Caco-2 (cell line): ENCODE results near the gene KLHL17. TPM values are rescaled to one million over a fixed set of nuclear protein-coding genes. Genes with fewer than 3 reads are reported as not detected.

Source experiments
- BruUV-seq: library from RNA; stranded (reverse); fragments of 400-500 nt; replicated peaks from 2 replicates; lab custom pipeline; 2021; lab: Mats Ljungman, UMichigan
- CTCF ChIA-PET: fragments of 300-600 bp; sonication (Branson Sonifier 250); formaldehyde crosslinking; loops from one replicate; lab custom pipeline; 2022; ENCODE audit warnings: antibody characterized with exemption; lab: Charles Lee
- POLR2A ChIA-PET: fragments of 300-600 bp; sonication (Branson Sonifier 250); formaldehyde crosslinking; loops from one replicate; lab custom pipeline; 2022; ENCODE audit warnings: antibody characterized with exemption; lab: Charles Lee
- DNase-seq, 2 experiments: peaks; one replicate each; pipeline versions ENCODE4 v3.0.0 to v3.0.0-alpha.2; 2020 to 2022
- H3K27me3 ChIP-seq: replicated peaks from 2 replicates; pipeline ENCODE4 v1.6.0; 2011; ENCODE audit warnings: low read length; ENCODE audit not compliant: control insufficient read depth, insufficient read depth
- H3K36me3 ChIP-seq: 2 replicates; pipeline ENCODE4 v1.5.1; 2011; ENCODE audit warnings: low read length; ENCODE audit not compliant: control insufficient read depth, insufficient read depth
- H3K4me1 ChIP-seq: fragments of 250-450 bp; sonication (Bioruptor Pico); 2 replicates; pipeline ENCODE4 v1.5.1; 2020; ENCODE audit warnings: mild to moderate bottlenecking
- H3K4me3 ChIP-seq: 2 replicates; pipeline ENCODE4 v1.5.1; 2011; ENCODE audit warnings: low read depth, mild to moderate bottlenecking, control low read depth, low read length
- H3K9me3 ChIP-seq: fragments of 250-450 bp; sonication (Bioruptor Pico); 2 replicates; pipeline ENCODE4 v1.5.1; 2020; ENCODE audit warnings: mild to moderate bottlenecking, moderate library complexity
- H3K27ac Mint-ChIP-seq: one replicate; pipeline ENCODE4 v1.8.0; 2022; ENCODE audit warnings: mixed read lengths; ENCODE audit not compliant: unreplicated experiment
- H3K27me3 Mint-ChIP-seq: one replicate; pipeline ENCODE4 v1.8.0; 2022; ENCODE audit warnings: mixed read lengths; ENCODE audit not compliant: insufficient read depth, unreplicated experiment
- H3K36me3 Mint-ChIP-seq: one replicate; pipeline ENCODE4 v1.8.0; 2022; ENCODE audit warnings: mild to moderate bottlenecking, mixed read lengths; ENCODE audit not compliant: insufficient read depth, unreplicated experiment
- H3K4me1 Mint-ChIP-seq: one replicate; pipeline ENCODE4 v1.8.0; 2022; ENCODE audit warnings: low read depth, mixed read lengths; ENCODE audit not compliant: unreplicated experiment
- H3K4me3 Mint-ChIP-seq: one replicate; pipeline ENCODE4 v1.8.0; 2022; ENCODE audit warnings: mild to moderate bottlenecking, moderate library complexity, mixed read lengths; ENCODE audit not compliant: unreplicated experiment
- H3K9me3 Mint-ChIP-seq: one replicate; pipeline ENCODE4 v1.8.0; 2022; ENCODE audit warnings: mixed read lengths; ENCODE audit not compliant: unreplicated experiment
- CTCF ChIP-seq, 2 experiments: fragments of 200-600 bp in 1 of 2; IDR thresholded peaks; 1 replicate in 1 of 2; 2 replicates in 1 of 2; pipeline versions ENCODE4 v1.5.1 to v1.8.0; 2011 to 2022; ENCODE audit warnings: antibody characterized with exemption in 1 of 2, control low read depth in 1 of 2, inconsistent platforms in 1 of 2, low read depth in 1 of 2, low read length in 1 of 2, mild to moderate bottlenecking in 1 of 2, moderate library complexity in 1 of 2; ENCODE audit not compliant: insufficient read depth in 1 of 2, severe bottlenecking in 1 of 2, unreplicated experiment in 1 of 2
- intact Hi-C: fragments of 100-400 bp; cut with micrococcal nuclease; formaldehyde crosslinking; loops from one replicate; pipeline ENCODE4 v1.10.0; 2022; ENCODE audit not compliant: unreplicated experiment
- total RNA-seq: library from RNA; stranded (reverse); gene quantifications from 2 replicates; pipeline ENCODE4 v1.2.3, GENCODE V29; 2022

The KLHL17 gene
- total RNA-seq, 1 experiment from 2014 or later = 33.1 TPM

GRCh38 chr1:953524-954320 lies 6.7 kb upstream of the KLHL17 start:
- Mint-ChIP-seq H3K27me3 (no peaks in the 10 kb centered on the region), H3K9me3 (no peaks in the 10 kb centered on the region), H3K4me1 (peaks cover 15% of the 10 kb centered on the region), H3K36me3 (peaks cover 61% of the 10 kb centered on the region), H3K27ac (no peak overlapping the region), H3K4me3 (no peak overlapping the region)
- no TSS peak for BruUV-seq
- H3K9me3 ChIP-seq = no peaks in the 10 kb centered on the region
- DNase-seq = no peak
- H3K4me1 ChIP-seq = no peaks in the 10 kb centered on the region
- H3K27me3 ChIP-seq = no peaks in the 10 kb centered on the region
- ChIA-PET CTCF (interaction anchor here (0.6 kb wide), 2 partner anchors 10 to 320 kb away, joined by 6 to 7 read pairs; partner anchors contain the start of gene UBE2J2), POLR2A (no interaction called here)
- H3K36me3 ChIP-seq = no peaks in the 10 kb centered on the region; the same call in 1 of the 2 replicates
- TF ChIP-seq CTCF (IDR thresholded peaks at IDR 0.05; ENCODE audit: insufficient read depth in 1 of 2, low read depth in 1 of 2, low read length in 1 of 2, severe bottlenecking in 1 of 2, unreplicated experiment in 1 of 2) = no peak
- no peak overlapping the region for H3K4me3 ChIP-seq
- intact Hi-C loops = no loop called here

- Mint-ChIP-seq H3K9me3 (no peaks in the 10 kb centered on the region), H3K27me3 (no peaks in the 10 kb centered on the region), H3K27ac (no peak overlapping the region), H3K36me3 (peaks cover 51% of the 10 kb centered on the region), H3K4me1 (peaks cover 15% of the 10 kb centered on the region), H3K4me3 (no peak overlapping the region)
- no peaks in the 10 kb centered on the region for H3K27me3 ChIP-seq
- H3K4me3 ChIP-seq = no peak overlapping the region
- BruUV-seq = no TSS peak
- H3K9me3 ChIP-seq = no peaks in the 10 kb centered on the region
- intact Hi-C loops = no loop called here
- TF ChIP-seq CTCF (IDR thresholded peaks at IDR 0.05; ENCODE audit: insufficient read depth in 1 of 2, low read depth in 1 of 2, low read length in 1 of 2, severe bottlenecking in 1 of 2, unreplicated experiment in 1 of 2) = no peak
- POLR2A ChIA-PET = no interaction called here
- H3K4me1 ChIP-seq = no peaks in the 10 kb centered on the region
- DNase-seq = no peak
- no peaks in the 10 kb centered on the region; the same call in 1 of the 2 replicates for H3K36me3 ChIP-seq
- CTCF ChIA-PET = no interaction called here
Measured at GRCh38 chr1:954927-955326, 5.5 kb upstream of the KLHL17 start.

- ChIA-PET CTCF (no interaction called here), POLR2A (no interaction called here)
- no peaks in the 10 kb centered on the region; the same call in 1 of the 2 replicates for H3K36me3 ChIP-seq
- no peak for DNase-seq
- TF ChIP-seq CTCF (IDR thresholded peaks at IDR 0.05; ENCODE audit: insufficient read depth in 1 of 2, low read depth in 1 of 2, low read length in 1 of 2, severe bottlenecking in 1 of 2, unreplicated experiment in 1 of 2) = no peak
- intact Hi-C loops = no loop called here
- no peak overlapping the region for H3K27ac Mint-ChIP-seq
- no peaks in the 10 kb centered on the region for H3K4me1 ChIP-seq
- peaks cover 15% of the 10 kb centered on the region for H3K4me1 Mint-ChIP-seq
- H3K9me3 Mint-ChIP-seq = no peaks in the 10 kb centered on the region
- H3K4me3 ChIP-seq = no peak overlapping the region
- H3K36me3 Mint-ChIP-seq = peaks cover 46% of the 10 kb centered on the region
- no peaks in the 10 kb centered on the region for H3K9me3 ChIP-seq
- H3K27me3 ChIP-seq = no peaks in the 10 kb centered on the region
- H3K27me3 Mint-ChIP-seq = no peaks in the 10 kb centered on the region
- no TSS peak for BruUV-seq
- no peak overlapping the region for H3K4me3 Mint-ChIP-seq
Measured at GRCh38 chr1:955474-955873, 4.9 kb upstream of the KLHL17 start.
